ENCODE results near the gene ANAPC16.
A peak's percentile ranks its signal among the peaks of the same experiment; 100 is the strongest.
"Not testable (repeated sequence)": the region's sequence is repeated elsewhere in the genome, so short reads cannot be mapped to it uniquely, and the experiment has no call there.

The ANAPC16 gene

DNA sequence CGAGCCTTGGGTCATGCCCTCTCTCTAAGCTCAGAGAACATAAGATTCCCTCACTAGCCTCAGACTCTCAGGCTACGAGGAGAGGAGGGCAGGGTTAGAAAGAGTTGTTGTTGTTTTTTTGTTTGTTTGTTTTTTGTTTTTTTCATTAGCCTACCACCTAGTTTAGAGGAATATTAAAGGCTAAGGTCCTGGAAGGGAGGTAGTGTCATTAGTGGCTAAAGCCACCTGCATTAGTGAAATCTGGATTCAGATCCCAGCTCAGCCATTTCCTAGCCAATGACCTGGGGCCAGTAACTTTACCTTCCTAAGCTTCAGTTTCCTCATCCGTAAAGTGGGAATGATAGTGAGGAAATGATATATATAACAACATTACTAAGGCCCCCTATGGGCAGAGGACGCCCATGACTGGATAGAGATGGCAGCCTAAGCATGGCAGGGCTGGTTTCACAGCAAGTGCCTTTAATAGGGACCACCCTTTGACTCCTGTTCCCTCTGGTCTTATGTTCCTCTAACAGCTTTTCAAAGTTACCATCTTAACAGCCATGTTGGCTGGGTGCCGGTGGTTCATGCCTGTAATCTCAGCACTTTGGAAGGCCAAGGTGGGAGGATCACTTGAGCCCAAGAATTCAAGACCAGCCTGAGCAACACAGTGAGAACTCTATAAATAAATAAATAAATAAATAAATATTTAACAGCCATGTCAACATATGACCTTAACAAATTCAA is 63.0 kb downstream of the ANAPC16 start:
- TF ChIP-seq EZH2 (IDR thresholded peaks at IDR 0.05; ENCODE audit: borderline replicate concordance, low read depth, low read length, severe bottlenecking), result no peak
- peak; percentile 35 for TF ChIP-seq CTCF (IDR thresholded peaks at IDR 0.05; ENCODE audit: borderline replicate concordance, extremely low read depth, low read length, poor library complexity, severe bottlenecking)
- no peak overlapping the region for H2AFZ ChIP-seq (ENCODE audit: low read depth, low read length)
- H3K4me1 ChIP-seq (ENCODE audit: insufficient read depth, low read length), result peaks cover 34% of the 10 kb centered on the region
- H3K4me3 ChIP-seq (ENCODE audit: low read depth in 1 of 2, low read length in 2 of 2), result no peak overlapping the region
- no peak overlapping the region for H3K9ac ChIP-seq (ENCODE audit: low read depth, low read length)
- no peak overlapping the region for H3K4me2 ChIP-seq (ENCODE audit: insufficient read depth, low read length)
- peaks cover 27% of the 10 kb centered on the region for H4K20me1 ChIP-seq (ENCODE audit: insufficient read depth, low read length)
- H3K36me3 ChIP-seq (ENCODE audit: insufficient read depth, low read length), result peaks cover 24% of the 10 kb centered on the region
- no peaks in the 10 kb centered on the region for H3K9me3 ChIP-seq (ENCODE audit: insufficient read depth, low read length, severe bottlenecking)
- 0 out of 2 replicates have a peak overlapping the region, but pooled peaks have one; percentile 6 for H3K27ac ChIP-seq (ENCODE audit: low read length)
- peaks cover 24% of the 10 kb centered on the region for H3K79me2 ChIP-seq (ENCODE audit: insufficient read depth, low read length)
- no peaks in the 10 kb centered on the region for H3K27me3 ChIP-seq (ENCODE audit: insufficient read depth, low read length, poor library complexity)
- DNase-seq (no peak), ATAC-seq (ENCODE audit: insufficient read depth, low read depth) (no peak)

GRCh38 chr10:72279587-72279986 is 63.8 kb downstream of the ANAPC16 start:
- not testable (repeated sequence) for DNase-seq; H3K27ac ChIP-seq (ENCODE audit: low read length); H3K9ac ChIP-seq (ENCODE audit: low read depth, low read length); H3K9me3 ChIP-seq (ENCODE audit: insufficient read depth, low read length, severe bottlenecking); H3K27me3 ChIP-seq (ENCODE audit: insufficient read depth, low read length, poor library complexity); H3K4me2 ChIP-seq (ENCODE audit: insufficient read depth, low read length); ATAC-seq (ENCODE audit: insufficient read depth, low read depth); H3K4me3 ChIP-seq (ENCODE audit: low read depth in 1 of 2, low read length in 2 of 2); H2AFZ ChIP-seq (ENCODE audit: low read depth, low read length)
- H4K20me1 ChIP-seq (ENCODE audit: insufficient read depth, low read length), result peaks cover 20% of the 10 kb centered on the region
- peaks cover 17% of the 10 kb centered on the region for H3K36me3 ChIP-seq (ENCODE audit: insufficient read depth, low read length)
- peaks cover 16% of the 10 kb centered on the region for H3K79me2 ChIP-seq (ENCODE audit: insufficient read depth, low read length)
- H3K4me1 ChIP-seq (ENCODE audit: insufficient read depth, low read length), result peaks cover 31% of the 10 kb centered on the region

- H3K27ac ChIP-seq (ENCODE audit: low read length), result no peak overlapping the region
- no peak overlapping the region for H2AFZ ChIP-seq (ENCODE audit: low read depth, low read length)
- H3K79me2 ChIP-seq (ENCODE audit: insufficient read depth, low read length), result no peaks in the 10 kb centered on the region
- no peaks in the 10 kb centered on the region for H3K9me3 ChIP-seq (ENCODE audit: insufficient read depth, low read length, severe bottlenecking)
- H3K27me3 ChIP-seq (ENCODE audit: insufficient read depth, low read length, poor library complexity), result no peaks in the 10 kb centered on the region
- no peak overlapping the region for H3K4me3 ChIP-seq (ENCODE audit: low read depth in 1 of 2, low read length in 2 of 2)
- no peaks in the 10 kb centered on the region for H4K20me1 ChIP-seq (ENCODE audit: insufficient read depth, low read length)
- TF ChIP-seq EZH2 (IDR thresholded peaks at IDR 0.05; ENCODE audit: borderline replicate concordance, low read depth, low read length, severe bottlenecking), result no peak
- no peak for TF ChIP-seq CTCF (IDR thresholded peaks at IDR 0.05; ENCODE audit: borderline replicate concordance, extremely low read depth, low read length, poor library complexity, severe bottlenecking)
- ATAC-seq (ENCODE audit: insufficient read depth, low read depth), result no peak
- no peaks in the 10 kb centered on the region for H3K36me3 ChIP-seq (ENCODE audit: insufficient read depth, low read length)
- no peak overlapping the region for H3K9ac ChIP-seq (ENCODE audit: low read depth, low read length)
- peaks cover 21% of the 10 kb centered on the region for H3K4me1 ChIP-seq (ENCODE audit: insufficient read depth, low read length)
- no peak for DNase-seq
- no peak overlapping the region for H3K4me2 ChIP-seq (ENCODE audit: insufficient read depth, low read length)
These were observed 67.3 kb downstream of the ANAPC16 start for GRCh38 chr10:72283131-72283530.

Data from DND-41 (cell line).